Measurements from ENCODE around the gene TBC1D3C.
"Not testable (repeated sequence)": the region's sequence is repeated elsewhere in the genome, so short reads cannot be mapped to it uniquely, and the experiment has no call there.

Gene TBC1D3C

GRCh38 chr17:38068534-38068933 lies at the start of gene TBC1D3C:
Gene TBC1D3C, minus strand, starts transcription at chr17:38068634. Its CDS starts 1,568 bp downstream, at chr17:38067066.
- TF ChIP-seq GATA2, GATA3 (IDR thresholded peaks at IDR 0.05; ENCODE audit: low read depth, low read length): not testable (repeated sequence)
